ENCODE results near the gene FKRP. TPM values are rescaled to one million over a fixed set of nuclear protein-coding genes. Genes with fewer than 3 reads are reported as not detected.

FKRP gene
- total RNA-seq, 1 experiment from 2014 or later, result 23.9 TPM

GRCh38 chr19:46720503-46721239, 25.2 kb upstream of the FKRP start:
- intact Hi-C loops (cut with micrococcal nuclease), result no loop called here
- no peak for TF ChIP-seq CTCF (IDR thresholded peaks at IDR 0.05; ENCODE audit: unreplicated experiment)
- CTCF ChIA-PET, result interaction anchor here (1.9 kb wide), 1 partner anchor 8 kb away, joined by 5 read pairs; no protein-coding TSS in a partner anchor
- H3K36me3 Mint-ChIP-seq (ENCODE audit: insufficient read depth, unreplicated experiment), result peaks cover 40% of the 10 kb centered on the region
- H3K27ac Mint-ChIP-seq (ENCODE audit: low read depth, unreplicated experiment), result no peak overlapping the region
- POLR2A ChIA-PET, result interaction anchor here (0.6 kb wide), 1 partner anchor 120 kb away, joined by 4 read pairs; the partner anchor contains the start of gene CALM3
- no peak for DNase-seq (ENCODE audit: unreplicated experiment)
- H3K4me1 Mint-ChIP-seq (ENCODE audit: insufficient read depth, unreplicated experiment), result no peaks in the 10 kb centered on the region
- no peak overlapping the region for H3K4me3 Mint-ChIP-seq (ENCODE audit: unreplicated experiment)
- BruUV-seq (replicated peaks), result no TSS peak
- H3K27me3 Mint-ChIP-seq (ENCODE audit: insufficient read depth, unreplicated experiment), result no peaks in the 10 kb centered on the region
- H3K9me3 Mint-ChIP-seq (ENCODE audit: unreplicated experiment), result no peaks in the 10 kb centered on the region

- H3K27ac Mint-ChIP-seq (ENCODE audit: low read depth, unreplicated experiment), result no peak overlapping the region
These were observed 24.4 kb upstream of the FKRP start for GRCh38 chr19:46721269-46722003.

GRCh38 chr19:46722004-46722380, 23.9 kb upstream of the FKRP start:
- BruUV-seq (replicated peaks), result no TSS peak
- no peak for TF ChIP-seq CTCF (IDR thresholded peaks at IDR 0.05; ENCODE audit: unreplicated experiment)
- no peaks in the 10 kb centered on the region for H3K9me3 Mint-ChIP-seq (ENCODE audit: unreplicated experiment)
- intact Hi-C loops (cut with micrococcal nuclease), result no loop called here
- no peaks in the 10 kb centered on the region for H3K27me3 Mint-ChIP-seq (ENCODE audit: insufficient read depth, unreplicated experiment)
- CTCF ChIA-PET, result no interaction called here
- POLR2A ChIA-PET, result no interaction called here
- no peak overlapping the region for H3K4me3 Mint-ChIP-seq (ENCODE audit: unreplicated experiment)
- no peak overlapping the region for H3K27ac Mint-ChIP-seq (ENCODE audit: low read depth, unreplicated experiment)
- peaks cover 50% of the 10 kb centered on the region for H3K36me3 Mint-ChIP-seq (ENCODE audit: insufficient read depth, unreplicated experiment)
- DNase-seq (ENCODE audit: unreplicated experiment), result no peak
- no peaks in the 10 kb centered on the region for H3K4me1 Mint-ChIP-seq (ENCODE audit: insufficient read depth, unreplicated experiment)

More at GRCh38 chr19:46721269-46722003, 24.4 kb upstream of the FKRP start:
- TF ChIP-seq CTCF (IDR thresholded peaks at IDR 0.05; ENCODE audit: unreplicated experiment), result no peak
- DNase-seq (ENCODE audit: unreplicated experiment), result no peak
- intact Hi-C loops (cut with micrococcal nuclease), result no loop called here
- ChIA-PET POLR2A (interaction anchor here (0.6 kb wide), 1 partner anchor 120 kb away, joined by 4 read pairs; the partner anchor contains the start of gene CALM3), CTCF (no interaction called here)
- peaks cover 46% of the 10 kb centered on the region for H3K36me3 Mint-ChIP-seq (ENCODE audit: insufficient read depth, unreplicated experiment)
- H3K27me3 Mint-ChIP-seq (ENCODE audit: insufficient read depth, unreplicated experiment), result no peaks in the 10 kb centered on the region
- no peaks in the 10 kb centered on the region for H3K4me1 Mint-ChIP-seq (ENCODE audit: insufficient read depth, unreplicated experiment)
- no peaks in the 10 kb centered on the region for H3K9me3 Mint-ChIP-seq (ENCODE audit: unreplicated experiment)
- BruUV-seq (replicated peaks), result no TSS peak
- no peak overlapping the region for H3K4me3 Mint-ChIP-seq (ENCODE audit: unreplicated experiment)

- CTCF ChIA-PET, result interaction anchor here (1.0 kb wide), 1 partner anchor 19 kb away, joined by 3 read pairs; no protein-coding TSS in a partner anchor
- H3K27ac Mint-ChIP-seq (ENCODE audit: low read depth, unreplicated experiment), result no peak overlapping the region
These were observed 23.3 kb upstream of the FKRP start for GRCh38 chr19:46722421-46723022.

More at GRCh38 chr19:46722421-46723022, 23.3 kb upstream of the FKRP start:
- intact Hi-C loops (cut with micrococcal nuclease), result no loop called here
- POLR2A ChIA-PET, result no interaction called here
- H3K4me1 Mint-ChIP-seq (ENCODE audit: insufficient read depth, unreplicated experiment), result no peaks in the 10 kb centered on the region
- no peaks in the 10 kb centered on the region for H3K9me3 Mint-ChIP-seq (ENCODE audit: unreplicated experiment)
- peaks cover 54% of the 10 kb centered on the region for H3K36me3 Mint-ChIP-seq (ENCODE audit: insufficient read depth, unreplicated experiment)
- no peak overlapping the region for H3K4me3 Mint-ChIP-seq (ENCODE audit: unreplicated experiment)
- no peak for TF ChIP-seq CTCF (IDR thresholded peaks at IDR 0.05; ENCODE audit: unreplicated experiment)
- no peaks in the 10 kb centered on the region for H3K27me3 Mint-ChIP-seq (ENCODE audit: insufficient read depth, unreplicated experiment)
- no peak for DNase-seq (ENCODE audit: unreplicated experiment)
- no TSS peak for BruUV-seq (replicated peaks)
